HepG2 (cell line): Measurements from ENCODE around the gene FDPS. TPM values are rescaled to one million over a fixed set of nuclear protein-coding genes. Genes with fewer than 3 reads are reported as not detected.

Experiments
- ASH2L ChIP-seq: fragments of 300-600, 200-600 bp; sonication (generic); IDR thresholded peaks from 2 replicates; pipeline ENCODE4 v1.7.0; 2017; ENCODE audit warnings: low read depth, mild to moderate bottlenecking, moderate library complexity, mixed read lengths, low read length; ENCODE audit not compliant: insufficient read length
- CBX5 ChIP-seq: sonication (generic); formaldehyde crosslinking; IDR thresholded peaks from 2 replicates; pipeline ENCODE4 v1.4.0; 2020; ENCODE audit warnings: missing genetic modification reagents, borderline replicate concordance
- FOXC1 ChIP-seq: sonication (generic); formaldehyde crosslinking; IDR thresholded peaks from 2 replicates; pipeline ENCODE4 v1.8.0; 2022; ENCODE audit warnings: mild to moderate bottlenecking, missing genetic modification reagents, borderline replicate concordance
- IRF2 ChIP-seq: IDR thresholded peaks from 2 replicates; pipeline ENCODE4 v1.6.1; 2018; ENCODE audit warnings: missing genetic modification reagents, missing compliant biosample characterization
- KDM5B ChIP-seq: sonication (generic); formaldehyde crosslinking; IDR thresholded peaks from 2 replicates; pipeline ENCODE4 v1.4.0; 2020; ENCODE audit warnings: missing genetic modification reagents, mild to moderate bottlenecking, borderline replicate concordance
- MBNL3 ChIP-seq: fragments of 250-450 bp; sonication (Bioruptor Pico); conservative IDR thresholded peaks from 2 replicates; pipeline ENCODE4 v1.8.0; 2022; ENCODE audit warnings: mild to moderate bottlenecking, inconsistent platforms
- NKX3-1 ChIP-seq: sonication (generic); formaldehyde crosslinking; IDR thresholded peaks from 2 replicates; pipeline ENCODE4 v1.5.0; 2020; ENCODE audit warnings: missing genetic modification reagents
- NR3C1 ChIP-seq: sonication (generic); formaldehyde crosslinking; IDR thresholded peaks from 2 replicates; pipeline ENCODE4 v1.4.0; 2020; ENCODE audit warnings: missing genetic modification reagents
- PHF8 ChIP-seq: sonication (generic); formaldehyde crosslinking; IDR thresholded peaks from 2 replicates; pipeline ENCODE4 v1.5.0; 2020; ENCODE audit warnings: missing genetic modification reagents
- SNAPC5 ChIP-seq: sonication (generic); formaldehyde crosslinking; IDR thresholded peaks from 2 replicates; pipeline ENCODE4 v1.8.1; 2023; ENCODE audit warnings: mild to moderate bottlenecking, missing genetic modification reagents, borderline replicate concordance
- TAF15 ChIP-seq: fragments of 200-400 bp; formaldehyde crosslinking; IDR thresholded peaks from one replicate; pipeline ENCODE4 v1.6.1; 2018; ENCODE audit warnings: mild to moderate bottlenecking, low read depth, low read length; ENCODE audit not compliant: poor library complexity, severe bottlenecking
- ZBTB7A ChIP-seq: sonication (generic); formaldehyde crosslinking; IDR thresholded peaks from 2 replicates; pipeline ENCODE4 v1.8.0; 2022; ENCODE audit warnings: mild to moderate bottlenecking, missing genetic modification reagents
- ZNF101 ChIP-seq: sonication (generic); formaldehyde crosslinking; IDR thresholded peaks from 2 replicates; pipeline ENCODE4 v1.4.0; 2020; ENCODE audit warnings: mild to moderate bottlenecking, low read depth, missing genetic modification reagents, borderline replicate concordance
- ZNF143 ChIP-seq: sonication (generic); formaldehyde crosslinking; IDR thresholded peaks from 2 replicates; pipeline ENCODE4 v1.4.0; 2020; ENCODE audit warnings: missing genetic modification reagents
- ZNF18 ChIP-seq: sonication (generic); formaldehyde crosslinking; IDR thresholded peaks from 2 replicates; pipeline ENCODE4 v1.8.0; 2022; ENCODE audit warnings: mild to moderate bottlenecking, missing genetic modification reagents; ENCODE audit not compliant: insufficient replicate concordance
- ZNF280D ChIP-seq: sonication (generic); formaldehyde crosslinking; IDR thresholded peaks from 2 replicates; pipeline ENCODE4 v1.5.1; 2020; ENCODE audit warnings: mild to moderate bottlenecking, missing genetic modification reagents
- ZNF503 ChIP-seq: sonication (generic); formaldehyde crosslinking; IDR thresholded peaks from 2 replicates; pipeline ENCODE4 v1.4.0; 2020; ENCODE audit warnings: missing genetic modification reagents
- ZNF510 ChIP-seq: sonication (generic); formaldehyde crosslinking; IDR thresholded peaks from 2 replicates; pipeline ENCODE4 v1.4.0; 2020; ENCODE audit warnings: low read depth, mild to moderate bottlenecking, missing genetic modification reagents
- ZNF607 ChIP-seq: sonication (generic); formaldehyde crosslinking; IDR thresholded peaks from 2 replicates; pipeline ENCODE4 v1.5.1; 2020; ENCODE audit warnings: missing genetic modification reagents, mild to moderate bottlenecking, borderline replicate concordance
- ZNF703 ChIP-seq: sonication (generic); formaldehyde crosslinking; IDR thresholded peaks from 2 replicates; pipeline ENCODE4 v1.5.1; 2020; ENCODE audit warnings: missing genetic modification reagents, mild to moderate bottlenecking, moderate library complexity, borderline replicate concordance
- ZNF839 ChIP-seq: sonication (generic); formaldehyde crosslinking; IDR thresholded peaks from 2 replicates; pipeline ENCODE4 v1.4.0; 2020; ENCODE audit warnings: missing genetic modification reagents, mild to moderate bottlenecking, borderline replicate concordance
- polyA plus RNA-seq, 8 experiments: library from polyadenylated mRNA; depleted of rRNA in 3 of 8; stranded (reverse) in 7 of 8; unstranded in 1 of 8; fragments of >200 nt; fragmentation: Illumina TruSeq in 4 of 8; extraction: Trizol in 4 of 8; gene quantifications; 2 replicates each; pipeline versions ENCODE4 v1.2.1 to v1.2.3, GENCODE V29; 2011 to 2016; ENCODE audit warnings: low read depth in 4 of 8, missing spikeins in 1 of 8, mixed read lengths in 1 of 8; ENCODE audit not compliant: insufficient read depth in 1 of 8
- total RNA-seq, 5 experiments: library from RNA; depleted of rRNA; stranded (reverse); fragments of >200 nt; fragmentation: Illumina TruSeq; extraction: Trizol; gene quantifications; 2 replicates each; pipeline ENCODE4 v1.2.3, GENCODE V29; 2016; ENCODE audit warnings: low read depth in 1 of 5

Gene FDPS
- total and polyA plus RNA-seq, 2 of the 13 experiments (the other 11 are each of a cell fraction or from before 2014, with no cell fraction given), result 264 to 519 TPM

- TF ChIP-seq ZNF703 (CRISPR knock-in tag) (no peak), ZNF18 (CRISPR knock-in tag) (no peak), CBX5 (CRISPR knock-in tag) (no peak), ZNF280D (0 out of 2 replicates have a peak, but pooled peaks have one; percentile 34), KDM5B (CRISPR knock-in tag) (no peak; the same call in 1 of the 2 replicates), TAF15 (peak; percentile 67), MBNL3 (CRISPR knock-in tag) (no peak), ASH2L (peak; percentile 13), ZNF503 (CRISPR knock-in tag) (no peak), ZNF839 (CRISPR knock-in tag) (no peak), FOXC1 (no peak), SNAPC5 (CRISPR knock-in tag) (no peak), NR3C1 (CRISPR knock-in tag) (no peak), PHF8 (CRISPR knock-in tag) (0 out of 2 replicates have a peak, but pooled peaks have one; percentile 17), NKX3-1 (CRISPR knock-in tag) (no peak), ZNF143 (no peak), ZNF101 (CRISPR knock-in tag) (no peak), ZNF607 (peak; percentile 79; the same call in 1 of the 2 replicates), ZBTB7A (CRISPR knock-in tag) (no peak), IRF2 (peak; percentile 59; the same call in 1 of the 2 replicates), ZNF510 (no peak)
Observed at GRCh38 chr1:155322953-155323728, 14.5 kb downstream of the FDPS start (continued).
